Dermis microvascular lymphatic vessel endothelial cell (primary cell): ENCODE data around the gene PIN1. TPM values are rescaled to one million over a fixed set of nuclear protein-coding genes. Genes with fewer than 3 reads are reported as not detected.
A peak's percentile ranks its signal among the peaks of the same experiment; 100 is the strongest.

Source experiments
- DNase-seq, 2 donors: peaks; one replicate each; pipeline versions ENCODE4 v3.0.0 to v3.0.0-alpha.2; 2010; ENCODE audit warnings: low read depth in 2 of 2
- total RNA-seq: library from RNA; depleted of rRNA; stranded (reverse); fragments of >200 nt; gene quantifications from 2 replicates; pipeline ENCODE4 v1.2.1, GENCODE V29; 2014

Gene PIN1
- total RNA-seq, 1 donor from 2014 or later: 91.3 TPM

DNA sequence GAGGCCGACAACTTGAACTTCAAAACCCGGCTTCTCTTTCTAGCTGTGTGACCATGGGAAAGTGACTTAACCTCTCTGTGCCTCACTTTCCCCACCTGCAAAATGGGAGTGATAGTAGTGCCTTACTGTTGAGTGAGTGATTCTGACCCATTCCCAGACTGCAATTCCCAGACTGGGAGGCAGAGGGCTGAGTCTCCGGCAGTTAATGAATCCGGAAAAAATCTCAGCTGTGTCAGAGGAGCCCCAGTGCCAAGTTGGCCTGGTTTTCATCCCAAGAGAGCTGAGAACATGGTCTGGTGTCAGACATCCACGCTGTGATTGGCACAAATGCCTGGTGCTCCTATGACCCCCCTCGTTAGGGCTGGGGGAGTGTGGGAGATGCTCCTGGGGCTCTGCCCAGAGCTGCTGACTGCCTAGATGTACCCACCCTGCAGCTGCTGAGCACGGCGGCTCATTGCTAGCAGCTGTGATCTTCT lies 50.0 kb downstream of the PIN1 start:
- peak in 1 of 2 donors; percentile 11 for DNase-seq

DNA sequence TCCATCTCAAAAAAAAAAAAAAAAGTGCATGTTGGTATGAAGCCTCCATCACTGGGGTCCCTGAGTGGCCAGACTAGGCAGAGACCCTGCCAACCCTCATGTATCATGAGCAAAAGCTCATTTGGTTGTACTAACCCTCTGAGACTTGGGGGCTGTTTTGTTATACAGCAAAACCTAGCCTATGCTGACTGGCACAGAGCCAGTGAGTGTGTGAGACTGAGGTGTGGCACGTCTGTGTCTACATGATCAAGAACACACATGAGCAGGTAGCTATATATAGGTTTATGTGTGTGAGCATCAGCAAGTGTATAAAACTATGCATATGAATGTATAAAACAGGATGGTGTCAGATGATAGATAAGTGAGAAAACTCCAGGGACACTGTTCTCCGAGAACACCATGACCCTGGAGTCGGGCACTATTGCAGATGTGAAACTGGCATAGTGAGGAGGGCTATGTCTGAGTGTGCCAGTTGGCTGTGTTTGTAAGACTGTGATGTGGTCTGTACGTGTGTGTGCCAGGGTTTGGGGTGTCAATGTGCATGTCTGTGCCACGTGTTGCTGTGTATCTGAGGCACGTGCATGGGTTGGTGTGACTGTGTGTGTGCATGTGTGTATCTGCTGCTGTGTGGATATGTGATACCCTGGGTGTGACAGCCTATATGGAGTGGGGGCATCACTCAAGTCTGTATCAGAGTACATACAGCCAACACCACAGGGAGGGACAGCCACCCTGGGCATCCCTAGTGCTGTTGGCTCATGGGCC lies 56.7 kb downstream of the PIN1 start:
- DNase-seq: no peak

Other genes starting within 250 kb of the PIN1 start
- gene ZNF561, start 214.1 kb upstream of the PIN1 start, total RNA-seq: 21.7 and 24.8 TPM in 2 replicates
- gene ZNF562, start 160.2 kb upstream of the PIN1 start, total RNA-seq: 18.4 and 20.5 TPM in 2 replicates
- gene ZNF846, start 66.6 kb upstream of the PIN1 start, total RNA-seq: 3.6 and 5.1 TPM in 2 replicates
- gene FBXL12, start 16.2 kb upstream of the PIN1 start, total RNA-seq: 6.3 and 9.5 TPM in 2 replicates
- gene UBL5, start 7.4 kb upstream of the PIN1 start, total RNA-seq: 158 and 223 TPM in 2 replicates
- gene OLFM2, start 101.2 kb downstream of the PIN1 start, total RNA-seq: 0.39 and 1.1 TPM in 2 replicates
- gene COL5A3, start 175.2 kb downstream of the PIN1 start, total RNA-seq: 0.13 and 0.25 TPM in 2 replicates
- gene RDH8, start 178.2 kb downstream of the PIN1 start, total RNA-seq: not detected in 2 replicates